A673 (cell line): ENCODE results near the gene AVPR2.

Source experiments
- CTCF ChIP-seq: fragments of 300-800, 200-600 bp; sonication (generic); conservative IDR thresholded peaks from 2 replicates; pipeline ENCODE4 v1.5.1; 2017; ENCODE audit warnings: low read depth, mild to moderate bottlenecking, antibody characterized with exemption, low read length, moderate library complexity, mixed read lengths
- EZH2 ChIP-seq: fragments of 200-600 bp; sonication (generic); IDR thresholded peaks from 2 replicates; pipeline ENCODE4 v1.6.1; 2017; ENCODE audit warnings: borderline replicate concordance, low read depth, mild to moderate bottlenecking, mixed read lengths, antibody characterized with exemption, low read length; ENCODE audit not compliant: poor library complexity, severe bottlenecking

GRCh38 chrX:153869473-153870287, 34.8 kb upstream of the AVPR2 start:
- TF ChIP-seq CTCF (no peak), EZH2 (no peak)
